RWPE2 (cell line): ENCODE results near the gene DUSP8.
A peak's percentile ranks its signal among the peaks of the same experiment; 100 is the strongest.

Source experiments
- ATAC-seq: fragments of 200-7000 bp; cut with Tn5 transposase; 3 replicates; pipeline ENCODE4 v1.9.1; 2021; ENCODE audit warnings: low read depth
- DNase-seq: peaks from one replicate; pipeline ENCODE4 v3.0.0-alpha.2; 2020; ENCODE audit warnings: low spot score
- H3K27ac ChIP-seq: fragments of 450-650 bp; 2 replicates; pipeline ENCODE4 v1.5.1; 2017; ENCODE audit warnings: mild to moderate bottlenecking; ENCODE audit not compliant: poor library complexity, severe bottlenecking
- H3K27me3 ChIP-seq: fragments of 250-450 bp; sonication (Bioruptor Pico); 2 replicates; pipeline ENCODE4 v1.5.1; 2021; ENCODE audit warnings: mild to moderate bottlenecking, moderate library complexity; ENCODE audit not compliant: insufficient read depth, poor library complexity, severe bottlenecking
- H3K36me3 ChIP-seq: fragments of 250-450 bp; sonication (Bioruptor Pico); 2 replicates; pipeline ENCODE4 v1.5.1; 2020; ENCODE audit warnings: low read depth, mild to moderate bottlenecking, moderate library complexity
- H3K4me1 ChIP-seq: fragments of 250-450 bp; sonication (Bioruptor Pico); 2 replicates; pipeline ENCODE4 v1.5.1; 2021; ENCODE audit warnings: mild to moderate bottlenecking, moderate library complexity; ENCODE audit not compliant: insufficient read depth, poor library complexity, severe bottlenecking
- H3K4me3 ChIP-seq: fragments of 250-450 bp; sonication (Bioruptor Pico); 2 replicates; pipeline ENCODE4 v1.5.1; 2021; ENCODE audit warnings: mild to moderate bottlenecking, moderate library complexity; ENCODE audit not compliant: severe bottlenecking
- H3K9me3 ChIP-seq: fragments of 250-450 bp; sonication (Bioruptor Pico); 2 replicates; pipeline ENCODE4 v1.5.1; 2021; ENCODE audit warnings: mild to moderate bottlenecking, moderate library complexity; ENCODE audit not compliant: severe bottlenecking
- CTCF ChIP-seq: fragments of 450-650 bp; IDR thresholded peaks from one replicate; pipeline ENCODE4 v1.5.1; 2017; ENCODE audit warnings: mild to moderate bottlenecking, moderate library complexity; ENCODE audit not compliant: poor library complexity, severe bottlenecking

The DUSP8 gene

GRCh38 chr11:1533342-1533725 is 38.7 kb downstream of the DUSP8 start:
- H3K27me3 ChIP-seq = no peaks in the 10 kb centered on the region
- TF ChIP-seq CTCF = no peak
- DNase-seq (no peak), ATAC-seq (no peak)
- H3K9me3 ChIP-seq = no peaks in the 10 kb centered on the region
- no peaks in the 10 kb centered on the region for H3K36me3 ChIP-seq
- H3K4me1 ChIP-seq = peaks cover 12% of the 10 kb centered on the region
- H3K4me3 ChIP-seq = no peak overlapping the region
- peak overlapping the region; percentile 36 for H3K27ac ChIP-seq

GRCh38 chr11:1532606-1533341 is 39.3 kb downstream of the DUSP8 start:
- no peaks in the 10 kb centered on the region for H3K36me3 ChIP-seq
- ATAC-seq = peak; percentile 18; the same call in 1 of the 3 replicates
- TF ChIP-seq CTCF = no peak

DNA sequence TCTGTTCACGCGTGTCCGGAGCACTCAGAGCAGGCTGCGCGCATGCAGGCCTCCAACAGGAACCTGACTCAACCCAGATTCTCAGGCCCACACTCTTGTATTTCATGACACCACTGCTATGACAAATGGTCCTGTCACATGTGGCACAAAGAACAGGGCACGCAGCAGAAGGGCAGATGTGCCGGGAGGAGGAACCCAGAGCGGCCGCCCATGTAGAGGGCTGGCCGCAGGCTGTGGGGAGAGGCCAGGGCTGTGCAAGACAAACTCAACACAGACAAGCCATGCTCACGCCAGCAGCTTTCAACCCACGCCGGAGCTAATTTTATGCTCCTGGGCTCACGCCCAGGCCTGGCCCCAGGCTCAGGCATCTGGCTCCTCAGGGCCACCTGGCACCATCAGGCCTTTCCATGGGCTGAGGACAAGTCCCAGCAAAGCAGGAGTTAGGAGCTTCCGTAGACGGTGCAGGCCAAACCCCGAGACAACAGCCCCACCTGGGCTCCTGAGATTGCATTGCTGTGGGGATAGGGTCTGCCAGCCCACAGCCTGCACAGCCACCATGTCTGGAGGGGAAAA is 40.0 kb downstream of the DUSP8 start:
- TF ChIP-seq CTCF = no peak
- Histone ChIP-seq H3K27me3 (no peaks in the 10 kb centered on the region), H3K4me1 (peaks cover 12% of the 10 kb centered on the region), H3K9me3 (no peaks in the 10 kb centered on the region), H3K36me3 (no peaks in the 10 kb centered on the region), H3K27ac (peak overlapping the region; percentile 36), H3K4me3 (no peak overlapping the region)
- DNase-seq (no peak), ATAC-seq (peak; percentile 54; the same call in 2 of the 3 replicates)

More at GRCh38 chr11:1532606-1533341, 39.3 kb downstream of the DUSP8 start:
- Histone ChIP-seq H3K9me3 (no peaks in the 10 kb centered on the region), H3K4me1 (peaks cover 12% of the 10 kb centered on the region), H3K27ac (peak overlapping the region; percentile 36), H3K27me3 (no peaks in the 10 kb centered on the region), H3K4me3 (no peak overlapping the region)
- DNase-seq = no peak

DNA sequence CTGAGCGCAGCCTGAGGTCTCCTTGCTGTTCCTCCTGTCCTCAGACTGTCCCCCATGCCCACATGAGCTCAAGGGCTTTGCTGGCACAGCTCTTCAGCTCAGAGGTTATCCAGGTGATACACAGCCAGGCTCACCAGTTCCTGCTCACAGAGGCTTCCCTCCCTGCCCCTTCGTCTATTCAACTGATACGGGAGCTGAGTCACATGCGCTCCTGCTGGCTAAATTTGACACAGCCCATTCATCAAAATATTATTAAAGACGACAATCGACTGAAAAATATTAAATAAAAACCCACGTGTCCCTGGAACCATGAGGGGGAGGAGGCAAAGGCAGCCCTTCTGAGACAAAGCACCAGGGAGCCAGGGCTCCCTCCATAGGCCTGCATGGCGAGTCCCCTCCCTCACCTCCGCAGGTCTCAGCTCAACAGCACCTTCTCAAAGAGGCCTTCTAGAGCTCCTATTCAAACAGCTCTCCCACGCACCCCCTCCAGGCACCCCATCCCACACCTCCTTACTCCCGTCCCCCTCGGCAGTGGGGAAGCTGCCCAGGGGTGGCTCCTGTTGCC is 40.5 kb downstream of the DUSP8 start:
- ATAC-seq = 0 out of 3 replicates have a peak, but pooled peaks have one; percentile 36
- no peak for DNase-seq
- TF ChIP-seq CTCF = no peak
- H3K4me1 ChIP-seq = peaks cover 12% of the 10 kb centered on the region
- no peaks in the 10 kb centered on the region for H3K9me3 ChIP-seq
- H3K36me3 ChIP-seq = no peaks in the 10 kb centered on the region
- H3K27ac ChIP-seq = peak overlapping the region; percentile 36
- no peak overlapping the region for H3K4me3 ChIP-seq
- H3K27me3 ChIP-seq = no peaks in the 10 kb centered on the region
